Measurements from ENCODE around the gene SLC36A1. TPM values are rescaled to one million over a fixed set of nuclear protein-coding genes. Genes with fewer than 3 reads are reported as not detected.

The SLC36A1 gene
- total RNA-seq, 1 donor from 2014 or later = 49.7 TPM

DNA sequence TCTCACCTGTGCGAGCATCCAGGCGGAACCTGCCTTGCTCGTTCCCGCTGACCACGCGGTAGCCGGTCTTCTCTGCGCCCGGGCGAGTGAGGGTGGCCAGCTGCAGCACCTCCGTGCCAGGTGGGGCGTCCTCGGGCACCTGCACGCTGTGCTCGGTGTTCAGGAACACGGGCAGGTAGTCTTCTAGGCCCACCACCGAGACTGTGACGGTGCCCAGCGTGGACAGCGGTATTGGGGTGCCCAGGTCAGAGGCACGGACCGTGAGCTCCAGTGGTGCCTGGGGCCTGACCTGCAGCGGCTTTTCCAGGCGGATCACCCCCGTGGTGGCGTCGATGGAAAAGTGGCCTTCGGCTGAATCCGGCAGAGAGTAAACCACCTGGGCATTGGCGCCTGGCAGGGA, 84.2 kb downstream of the SLC36A1 start:
- Mint-ChIP-seq H3K4me3 (ENCODE audit: unreplicated experiment) (no peak overlapping the region), H3K27ac (ENCODE audit: unreplicated experiment) (no peak overlapping the region), H3K4me1 (ENCODE audit: low read depth) (peaks cover 15% of the 10 kb centered on the region), H3K9me3 (ENCODE audit: low read depth) (no peaks in the 10 kb centered on the region), H3K27me3 (ENCODE audit: low read depth) (no peaks in the 10 kb centered on the region), H3K36me3 (ENCODE audit: low read depth) (no peaks in the 10 kb centered on the region)
- DNase-seq (ENCODE audit: low spot score) = no peak
- TF ChIP-seq, protein P1, sequence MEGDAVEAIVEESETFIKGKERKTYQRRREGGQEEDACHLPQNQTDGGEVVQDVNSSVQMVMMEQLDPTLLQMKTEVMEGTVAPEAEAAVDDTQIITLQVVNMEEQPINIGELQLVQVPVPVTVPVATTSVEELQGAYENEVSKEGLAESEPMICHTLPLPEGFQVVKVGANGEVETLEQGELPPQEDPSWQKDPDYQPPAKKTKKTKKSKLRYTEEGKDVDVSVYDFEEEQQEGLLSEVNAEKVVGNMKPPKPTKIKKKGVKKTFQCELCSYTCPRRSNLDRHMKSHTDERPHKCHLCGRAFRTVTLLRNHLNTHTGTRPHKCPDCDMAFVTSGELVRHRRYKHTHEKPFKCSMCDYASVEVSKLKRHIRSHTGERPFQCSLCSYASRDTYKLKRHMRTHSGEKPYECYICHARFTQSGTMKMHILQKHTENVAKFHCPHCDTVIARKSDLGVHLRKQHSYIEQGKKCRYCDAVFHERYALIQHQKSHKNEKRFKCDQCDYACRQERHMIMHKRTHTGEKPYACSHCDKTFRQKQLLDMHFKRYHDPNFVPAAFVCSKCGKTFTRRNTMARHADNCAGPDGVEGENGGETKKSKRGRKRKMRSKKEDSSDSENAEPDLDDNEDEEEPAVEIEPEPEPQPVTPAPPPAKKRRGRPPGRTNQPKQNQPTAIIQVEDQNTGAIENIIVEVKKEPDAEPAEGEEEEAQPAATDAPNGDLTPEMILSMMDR (IDR thresholded peaks at IDR 0.05) = no peak

DNA sequence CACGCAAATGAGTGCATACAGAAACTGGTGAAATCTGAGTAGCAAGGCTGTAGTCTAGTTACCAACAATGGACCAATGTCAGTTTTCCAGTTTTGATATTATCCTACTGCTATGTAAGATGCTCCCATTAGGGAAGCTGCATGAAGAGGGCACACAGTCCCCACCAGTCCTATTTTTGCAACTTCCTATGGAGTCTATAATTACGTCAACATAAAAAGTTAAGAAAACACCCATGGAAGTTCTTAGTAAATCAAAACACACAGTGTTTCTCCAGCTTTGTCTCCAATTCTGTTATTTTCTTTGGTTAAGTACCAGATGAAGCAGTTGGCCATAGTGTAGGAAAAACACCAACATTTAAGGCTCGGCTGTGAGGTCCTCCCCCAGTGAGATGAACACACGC, 85.0 kb downstream of the SLC36A1 start:
- H3K9me3 Mint-ChIP-seq (ENCODE audit: low read depth) = no peaks in the 10 kb centered on the region
- peaks cover 15% of the 10 kb centered on the region for H3K4me1 Mint-ChIP-seq (ENCODE audit: low read depth)
- H3K27ac Mint-ChIP-seq (ENCODE audit: unreplicated experiment) = no peak overlapping the region
- no peaks in the 10 kb centered on the region for H3K27me3 Mint-ChIP-seq (ENCODE audit: low read depth)
- H3K4me3 Mint-ChIP-seq (ENCODE audit: unreplicated experiment) = no peak overlapping the region
- DNase-seq (ENCODE audit: low spot score) = no peak
- no peaks in the 10 kb centered on the region for H3K36me3 Mint-ChIP-seq (ENCODE audit: low read depth)
- TF ChIP-seq, protein P1 (IDR thresholded peaks at IDR 0.05) = no peak

DNA sequence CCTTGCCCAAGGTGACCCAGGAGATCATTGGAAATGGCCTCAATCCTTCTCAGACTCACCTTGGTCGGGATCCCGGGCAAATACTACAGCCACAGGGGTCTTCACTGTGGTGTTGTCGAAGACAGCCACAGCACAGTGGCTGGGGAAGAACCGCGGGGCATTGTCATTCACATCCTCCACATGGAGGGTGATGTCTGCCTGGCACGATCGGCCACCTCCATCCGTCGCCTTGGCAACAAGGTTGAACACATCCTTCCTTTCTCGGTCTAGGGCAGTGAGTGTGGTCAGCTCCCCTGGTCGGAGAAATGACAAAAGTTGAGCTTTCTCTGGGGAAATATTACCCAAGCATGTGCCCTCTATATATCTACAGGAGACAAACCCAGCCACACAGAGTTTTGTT, 86.9 kb downstream of the SLC36A1 start:
- Mint-ChIP-seq H3K27me3 (ENCODE audit: low read depth) (no peaks in the 10 kb centered on the region), H3K4me3 (ENCODE audit: unreplicated experiment) (no peak overlapping the region)
- TF ChIP-seq, protein P1 (IDR thresholded peaks at IDR 0.05) = no peak

DNA sequence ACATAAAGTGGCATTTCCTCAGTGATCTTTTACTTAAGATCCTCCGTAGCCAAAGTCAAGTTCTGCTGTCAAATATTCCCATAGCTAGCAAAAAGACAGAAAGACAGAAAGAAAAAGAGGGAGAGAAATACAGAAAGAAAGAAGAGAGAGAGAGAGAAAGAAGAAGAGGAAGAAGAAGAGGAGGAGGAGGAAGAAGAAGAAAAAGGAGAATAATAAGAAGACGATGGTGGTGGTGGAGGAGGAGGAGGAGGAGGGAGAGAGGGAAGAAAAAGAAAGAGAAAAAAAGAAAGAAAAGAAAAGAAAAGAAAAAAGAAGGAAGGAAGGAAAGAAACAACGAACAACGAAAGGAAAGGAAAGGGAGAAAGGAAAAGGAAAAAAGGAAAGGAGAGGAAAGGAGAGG, 89.6 kb downstream of the SLC36A1 start:
- no peak overlapping the region for H3K27ac Mint-ChIP-seq (ENCODE audit: unreplicated experiment)
- no peaks in the 10 kb centered on the region for H3K9me3 Mint-ChIP-seq (ENCODE audit: low read depth)
- TF ChIP-seq, protein P1 (IDR thresholded peaks at IDR 0.05) = no peak

More for the DNA sequence above, 86.9 kb downstream of the SLC36A1 start:
- DNase-seq (ENCODE audit: low spot score) = no peak
- Mint-ChIP-seq H3K36me3 (ENCODE audit: low read depth) (no peaks in the 10 kb centered on the region), H3K9me3 (ENCODE audit: low read depth) (no peaks in the 10 kb centered on the region), H3K4me1 (ENCODE audit: low read depth) (peaks cover 10% of the 10 kb centered on the region), H3K27ac (ENCODE audit: unreplicated experiment) (no peak overlapping the region)

DNA sequence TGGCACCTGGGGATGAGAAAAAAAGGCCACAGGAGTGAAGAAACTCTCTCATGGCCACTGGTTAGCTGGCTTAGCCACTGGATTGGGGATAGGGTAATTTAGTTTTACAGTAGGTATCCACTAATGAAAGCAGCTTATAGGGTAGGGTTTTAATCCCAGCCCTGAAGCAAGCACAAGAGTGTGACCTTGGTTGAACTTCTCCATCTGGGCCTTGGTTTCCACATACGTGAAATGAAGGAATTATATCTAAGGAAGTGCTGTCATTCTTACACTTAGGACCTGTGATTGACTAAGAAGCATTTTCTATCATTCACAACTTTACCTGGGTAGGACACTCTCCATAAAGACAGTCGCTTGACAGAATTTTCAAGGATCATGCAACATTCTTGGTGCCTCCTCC, 94.2 kb downstream of the SLC36A1 start:
- no peak overlapping the region for H3K27ac Mint-ChIP-seq (ENCODE audit: unreplicated experiment)
- no peak for DNase-seq (ENCODE audit: low spot score)
- H3K4me1 Mint-ChIP-seq (ENCODE audit: low read depth) = no peaks in the 10 kb centered on the region
- TF ChIP-seq, protein P1 (IDR thresholded peaks at IDR 0.05) = no peak
- no peaks in the 10 kb centered on the region for H3K9me3 Mint-ChIP-seq (ENCODE audit: low read depth)
- peaks cover 2% of the 10 kb centered on the region for H3K27me3 Mint-ChIP-seq (ENCODE audit: low read depth)
- H3K36me3 Mint-ChIP-seq (ENCODE audit: low read depth) = peaks cover 3% of the 10 kb centered on the region
- no peak overlapping the region for H3K4me3 Mint-ChIP-seq (ENCODE audit: unreplicated experiment)

More for the DNA sequence above, 89.6 kb downstream of the SLC36A1 start:
- Mint-ChIP-seq H3K4me3 (ENCODE audit: unreplicated experiment) (no peak overlapping the region), H3K36me3 (ENCODE audit: low read depth) (no peaks in the 10 kb centered on the region), H3K4me1 (ENCODE audit: low read depth) (peaks cover 8% of the 10 kb centered on the region), H3K27me3 (ENCODE audit: low read depth) (peaks cover 2% of the 10 kb centered on the region)
- DNase-seq (ENCODE audit: low spot score) = no peak

Small RNA genes lying within 50 kb of the gene (microRNA-seq; reads per million reads assigned to microRNA genes)
- not detected for gene MIR6499 (ENCODE audit: borderline number of aligned reads)

Other genes starting within 250 kb of the SLC36A1 start
- gene CCDC69, start 223.5 kb upstream of the SLC36A1 start, total RNA-seq = 1.2 to 1.5 TPM (median 1.3 TPM) in 3 replicates
- gene GM2A, start 194.4 kb upstream of the SLC36A1 start, total RNA-seq = 21.4 to 29.1 TPM (median 21.7 TPM) in 3 replicates
- gene SLC36A3, start 143.8 kb upstream of the SLC36A1 start, total RNA-seq = not detected in 3 replicates
- gene SLC36A2, start 100.0 kb upstream of the SLC36A1 start, total RNA-seq = not detected in 3 replicates
- gene FAT2, start 143.7 kb downstream of the SLC36A1 start, total RNA-seq = 2.2 to 20.9 TPM (median 2.3 TPM) in 3 replicates
- 19,093 to 24,474 TPM (median 24,306 TPM) in 3 replicates for gene SPARC, start 239.3 kb downstream of the SLC36A1 start, total RNA-seq